Measurements from ENCODE around the gene ANGPTL7.

Gene ANGPTL7

GRCh38 chr1:11216074-11216473, 26.9 kb downstream of the ANGPTL7 start:
- no peak overlapping the region for H3K4me2 ChIP-seq (ENCODE audit: low read length, poor library complexity, severe bottlenecking)
- H2BK15ac ChIP-seq (ENCODE audit: low read depth, poor library complexity, severe bottlenecking) = no peak overlapping the region
- no peak overlapping the region for H3K14ac ChIP-seq (ENCODE audit: low read length in 2 of 2)
- H2BK5ac ChIP-seq (ENCODE audit: low read depth, low read length, poor library complexity, severe bottlenecking) = no peak overlapping the region
- H3K4ac ChIP-seq (ENCODE audit: low read depth in 1 of 2, low read length in 2 of 2) = no peak overlapping the region
- no peak overlapping the region for H3K27ac ChIP-seq (ENCODE audit: low read length, poor library complexity, severe bottlenecking)
- H3K4me1 ChIP-seq (ENCODE audit: control insufficient read depth, insufficient read depth, low read depth, low read length) = no peaks in the 10 kb centered on the region
- no peak overlapping the region for H4K8ac ChIP-seq (ENCODE audit: low read length)
- no peak overlapping the region for H2AFZ ChIP-seq (ENCODE audit: low read depth, low read length)
- DNase-seq = no peak
- peaks cover 44 to 93% of the 10 kb centered on the region in 2 experiments for H3K36me3 ChIP-seq (ENCODE audit: control insufficient read depth in 1 of 2, insufficient read depth in 2 of 2, low read depth in 1 of 2, low read length in 2 of 2)
- no peak overlapping the region for H3K9ac ChIP-seq (ENCODE audit: low read length)
- no peak overlapping the region for H2AK5ac ChIP-seq (ENCODE audit: low read length, severe bottlenecking)
- H3K18ac ChIP-seq (ENCODE audit: low read depth in 1 of 2, low read length in 2 of 2) = no peak overlapping the region
- H2BK120ac ChIP-seq (ENCODE audit: low read depth, low read length) = no peak overlapping the region
- H3K9me3 ChIP-seq (ENCODE audit: control insufficient read depth, low read length) = no peaks in the 10 kb centered on the region
- H2BK12ac ChIP-seq (ENCODE audit: low read length in 2 of 2) = no peak overlapping the region
- H3K4me3 ChIP-seq (ENCODE audit: insufficient read depth in 1 of 2, low read depth in 1 of 2, low read length in 2 of 2) = no peak overlapping the region
- no peak overlapping the region for H3K23ac ChIP-seq (ENCODE audit: low read length in 2 of 2)
- H3K27me3 ChIP-seq (ENCODE audit: control insufficient read depth in 1 of 2, insufficient read depth in 1 of 2, low read length in 2 of 2) = no peaks in the 10 kb centered on the region
- peaks cover 11% of the 10 kb centered on the region for H3K79me1 ChIP-seq (replicated peaks; ENCODE audit: low read length, poor library complexity, severe bottlenecking)
- WGBS = 100% methylated on average over 1 of the region's 1 CpG
- no peak overlapping the region for H4K91ac ChIP-seq (ENCODE audit: low read length)

DNA sequence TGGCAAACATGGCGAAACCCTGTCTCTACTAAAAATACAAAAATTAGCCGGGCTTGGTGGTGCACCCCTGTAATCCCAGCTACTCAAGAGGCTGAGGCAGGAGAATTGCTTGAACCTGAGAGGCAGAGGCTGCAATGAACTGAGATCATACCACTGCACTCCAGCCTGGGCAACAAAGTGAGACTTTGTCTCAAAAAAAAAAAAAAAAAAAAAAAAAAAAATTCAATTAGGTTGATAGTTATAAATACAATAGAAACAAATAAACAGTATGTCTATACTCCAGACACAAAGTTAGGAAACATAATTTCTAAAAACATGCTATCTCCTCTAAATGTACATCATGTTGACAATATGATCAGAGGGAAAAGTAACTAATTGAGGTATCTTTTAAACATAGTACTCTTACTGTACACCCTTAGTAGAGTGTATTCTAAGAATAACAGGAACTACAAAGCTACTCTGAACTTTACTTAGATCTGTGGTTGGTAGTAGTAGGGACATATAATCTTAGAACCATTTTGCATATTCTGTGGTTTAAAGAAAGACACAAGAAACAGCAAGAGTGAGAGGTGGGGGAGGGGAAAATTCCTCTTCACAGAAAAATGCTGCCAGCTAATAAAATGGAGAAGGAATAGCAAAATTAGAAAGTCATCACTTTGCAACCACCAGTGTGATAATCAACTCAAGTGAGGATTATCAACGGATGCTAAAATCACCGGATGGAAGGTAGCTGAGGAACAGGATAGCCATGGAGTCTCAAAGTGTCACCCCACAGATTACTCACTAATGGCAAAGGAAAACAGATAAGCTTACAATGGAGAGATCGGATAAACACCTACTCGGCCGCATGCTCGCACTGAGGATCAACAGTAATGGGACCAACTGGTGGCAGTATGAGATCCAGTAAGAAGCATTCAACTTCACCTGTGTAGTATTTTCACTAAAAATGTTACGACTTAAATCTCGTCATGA, 38.2 kb downstream of the ANGPTL7 start:
- no peak overlapping the region for H4K8ac ChIP-seq (ENCODE audit: low read length)
- no peak overlapping the region for H2BK5ac ChIP-seq (ENCODE audit: low read depth, low read length, poor library complexity, severe bottlenecking)
- H3K79me1 ChIP-seq (replicated peaks; ENCODE audit: low read length, poor library complexity, severe bottlenecking) = peaks cover 8% of the 10 kb centered on the region
- H3K9ac ChIP-seq (ENCODE audit: low read length) = no peak overlapping the region
- no peak overlapping the region for H3K18ac ChIP-seq (ENCODE audit: low read depth in 1 of 2, low read length in 2 of 2)
- no peak overlapping the region for H3K23ac ChIP-seq (ENCODE audit: low read length in 2 of 2)
- H3K4ac ChIP-seq (ENCODE audit: low read depth in 1 of 2, low read length in 2 of 2) = no peak overlapping the region
- no peak overlapping the region for H2BK15ac ChIP-seq (ENCODE audit: low read depth, poor library complexity, severe bottlenecking)
- no peak overlapping the region for H3K27ac ChIP-seq (ENCODE audit: low read length, poor library complexity, severe bottlenecking)
- H2AFZ ChIP-seq (ENCODE audit: low read depth, low read length) = no peak overlapping the region
- H3K14ac ChIP-seq (ENCODE audit: low read length in 2 of 2) = no peak overlapping the region
- no peaks in the 10 kb centered on the region for H3K4me1 ChIP-seq (ENCODE audit: control insufficient read depth, insufficient read depth, low read depth, low read length)
- no peak overlapping the region for H3K4me3 ChIP-seq (ENCODE audit: insufficient read depth in 1 of 2, low read depth in 1 of 2, low read length in 2 of 2)
- H3K36me3 ChIP-seq (ENCODE audit: control insufficient read depth in 1 of 2, insufficient read depth in 2 of 2, low read depth in 1 of 2, low read length in 2 of 2) = peaks cover 38 to 81% of the 10 kb centered on the region in 2 experiments
- 95% methylated on average over 9 of the region's 10 CpGs for WGBS
- no peak overlapping the region for H2BK12ac ChIP-seq (ENCODE audit: low read length in 2 of 2)
- DNase-seq = peak; percentile 2
- no peaks in the 10 kb centered on the region for H3K27me3 ChIP-seq (ENCODE audit: control insufficient read depth in 1 of 2, insufficient read depth in 1 of 2, low read length in 2 of 2)
- no peak overlapping the region for H2BK120ac ChIP-seq (ENCODE audit: low read depth, low read length)
- no peak overlapping the region for H4K91ac ChIP-seq (ENCODE audit: low read length)
- no peak overlapping the region for H2AK5ac ChIP-seq (ENCODE audit: low read length, severe bottlenecking)
- no peaks in the 10 kb centered on the region for H3K9me3 ChIP-seq (ENCODE audit: control insufficient read depth, low read length)
- no peak overlapping the region for H3K4me2 ChIP-seq (ENCODE audit: low read length, poor library complexity, severe bottlenecking)

DNA sequence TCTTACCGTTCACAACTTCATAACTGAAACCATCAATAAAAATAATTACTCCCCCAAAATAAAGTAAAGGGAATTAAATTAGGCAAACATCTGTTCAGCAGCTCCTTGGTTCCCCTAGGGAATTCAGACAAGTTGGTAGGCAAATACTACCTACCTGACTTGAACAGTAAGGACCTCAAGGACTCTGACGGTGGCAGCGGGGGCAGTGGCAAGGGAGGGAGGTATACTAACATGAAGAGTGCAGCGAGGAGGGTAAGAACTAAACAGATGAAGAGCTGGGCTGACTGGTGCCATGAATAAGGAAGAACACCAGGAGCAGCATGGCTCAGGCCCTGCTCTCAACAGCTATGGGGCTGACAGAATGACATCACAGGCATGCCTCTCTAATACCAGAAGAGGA, 40.0 kb downstream of the ANGPTL7 start:
- no peak overlapping the region for H3K9ac ChIP-seq (ENCODE audit: low read length)
- peaks cover 45 to 88% of the 10 kb centered on the region in 2 experiments for H3K36me3 ChIP-seq (ENCODE audit: control insufficient read depth in 1 of 2, insufficient read depth in 2 of 2, low read depth in 1 of 2, low read length in 2 of 2)
- no peaks in the 10 kb centered on the region for H3K27me3 ChIP-seq (ENCODE audit: control insufficient read depth in 1 of 2, insufficient read depth in 1 of 2, low read length in 2 of 2)
- no peak overlapping the region for H4K91ac ChIP-seq (ENCODE audit: low read length)
- H3K27ac ChIP-seq (ENCODE audit: low read length, poor library complexity, severe bottlenecking) = no peak overlapping the region
- no peak overlapping the region for H3K4ac ChIP-seq (ENCODE audit: low read depth in 1 of 2, low read length in 2 of 2)
- H3K4me2 ChIP-seq (ENCODE audit: low read length, poor library complexity, severe bottlenecking) = no peak overlapping the region
- H3K23ac ChIP-seq (ENCODE audit: low read length in 2 of 2) = no peak overlapping the region
- no peak overlapping the region for H2BK120ac ChIP-seq (ENCODE audit: low read depth, low read length)
- H2BK5ac ChIP-seq (ENCODE audit: low read depth, low read length, poor library complexity, severe bottlenecking) = no peak overlapping the region
- no peak overlapping the region for H3K4me3 ChIP-seq (ENCODE audit: insufficient read depth in 1 of 2, low read depth in 1 of 2, low read length in 2 of 2)
- no peaks in the 10 kb centered on the region for H3K4me1 ChIP-seq (ENCODE audit: control insufficient read depth, insufficient read depth, low read depth, low read length)
- WGBS = 96% methylated on average over 4 of the region's 4 CpGs
- no peak overlapping the region for H2BK12ac ChIP-seq (ENCODE audit: low read length in 2 of 2)
- no peak for DNase-seq
- H4K8ac ChIP-seq (ENCODE audit: low read length) = no peak overlapping the region
- no peak overlapping the region for H3K18ac ChIP-seq (ENCODE audit: low read depth in 1 of 2, low read length in 2 of 2)
- H3K9me3 ChIP-seq (ENCODE audit: control insufficient read depth, low read length) = no peaks in the 10 kb centered on the region
- no peak overlapping the region for H2BK15ac ChIP-seq (ENCODE audit: low read depth, poor library complexity, severe bottlenecking)
- no peak overlapping the region for H2AFZ ChIP-seq (ENCODE audit: low read depth, low read length)
- peaks cover 10% of the 10 kb centered on the region for H3K79me1 ChIP-seq (replicated peaks; ENCODE audit: low read length, poor library complexity, severe bottlenecking)
- no peak overlapping the region for H2AK5ac ChIP-seq (ENCODE audit: low read length, severe bottlenecking)
- H3K14ac ChIP-seq (ENCODE audit: low read length in 2 of 2) = no peak overlapping the region

DNA sequence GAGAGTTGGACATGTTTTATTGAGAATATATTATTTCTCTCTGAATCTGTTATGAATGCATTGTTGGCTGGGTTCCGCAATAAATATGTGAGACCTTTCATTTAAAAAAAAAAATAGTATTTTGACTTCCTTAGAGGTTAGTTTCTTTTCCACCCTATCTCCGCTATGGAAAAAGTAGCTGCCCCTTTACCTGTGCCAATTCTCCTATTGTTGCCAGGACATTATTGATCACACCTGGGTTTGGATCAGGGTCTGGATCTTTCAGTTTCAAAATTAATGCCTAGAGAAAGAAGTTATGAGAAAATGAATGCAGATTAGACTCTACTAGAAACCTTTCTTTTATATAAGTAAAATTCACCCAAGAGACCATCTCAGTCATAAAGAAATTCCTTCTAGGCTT, 44.1 kb downstream of the ANGPTL7 start:
- no peak overlapping the region for H2BK15ac ChIP-seq (ENCODE audit: low read depth, poor library complexity, severe bottlenecking)
- H3K14ac ChIP-seq (ENCODE audit: low read length in 2 of 2) = no peak overlapping the region
- H3K27me3 ChIP-seq (ENCODE audit: control insufficient read depth in 1 of 2, insufficient read depth in 1 of 2, low read length in 2 of 2) = no peaks in the 10 kb centered on the region
- no CpG with 5 or more reads among the region's 2 CpGs for WGBS
- no peak overlapping the region for H4K91ac ChIP-seq (ENCODE audit: low read length)
- no peak overlapping the region for H3K18ac ChIP-seq (ENCODE audit: low read depth in 1 of 2, low read length in 2 of 2)
- H3K4me3 ChIP-seq (ENCODE audit: insufficient read depth in 1 of 2, low read depth in 1 of 2, low read length in 2 of 2) = no peak overlapping the region
- no peak overlapping the region for H3K23ac ChIP-seq (ENCODE audit: low read length in 2 of 2)
- no peak overlapping the region for H3K4me2 ChIP-seq (ENCODE audit: low read length, poor library complexity, severe bottlenecking)
- no peak overlapping the region for H2AK5ac ChIP-seq (ENCODE audit: low read length, severe bottlenecking)
- H3K9me3 ChIP-seq (ENCODE audit: control insufficient read depth, low read length) = no peaks in the 10 kb centered on the region
- H3K36me3 ChIP-seq (ENCODE audit: control insufficient read depth in 1 of 2, insufficient read depth in 2 of 2, low read depth in 1 of 2, low read length in 2 of 2) = peaks cover 58 to 98% of the 10 kb centered on the region in 2 experiments
- H2BK5ac ChIP-seq (ENCODE audit: low read depth, low read length, poor library complexity, severe bottlenecking) = no peak overlapping the region
- no peak overlapping the region for H3K9ac ChIP-seq (ENCODE audit: low read length)
- H3K79me1 ChIP-seq (replicated peaks; ENCODE audit: low read length, poor library complexity, severe bottlenecking) = peaks cover 19% of the 10 kb centered on the region
- H3K27ac ChIP-seq (ENCODE audit: low read length, poor library complexity, severe bottlenecking) = no peak overlapping the region
- H2AFZ ChIP-seq (ENCODE audit: low read depth, low read length) = no peak overlapping the region
- DNase-seq = no peak
- no peak overlapping the region for H4K8ac ChIP-seq (ENCODE audit: low read length)
- no peak overlapping the region for H2BK12ac ChIP-seq (ENCODE audit: low read length in 2 of 2)
- H3K4ac ChIP-seq (ENCODE audit: low read depth in 1 of 2, low read length in 2 of 2) = no peak overlapping the region
- H2BK120ac ChIP-seq (ENCODE audit: low read depth, low read length) = no peak overlapping the region
- H3K4me1 ChIP-seq (ENCODE audit: control insufficient read depth, insufficient read depth, low read depth, low read length) = no peaks in the 10 kb centered on the region

Data from mesenchymal stem cell (in vitro differentiated cells and primary cell).